Mucosa of descending colon (tissue), 3 donors: ENCODE data around the gene THRAP3. TPM values are rescaled to one million over a fixed set of nuclear protein-coding genes. Genes with fewer than 3 reads are reported as not detected.

Experiments used
- ATAC-seq: fragments of 200-7000 bp; cut with Tn5 transposase; one replicate; pipeline ENCODE4 v1.9.1; 2020; ENCODE audit warnings: mild to moderate bottlenecking, moderate library complexity
- DNase-seq, 3 donors: peaks; one replicate each; pipeline ENCODE4 v3.0.0-alpha.2; 2020
- H3K36me3 ChIP-seq: fragments of 200-600 bp; one replicate; pipeline ENCODE4 v1.8.0; 2021; ENCODE audit warnings: low read depth, mild to moderate bottlenecking
- H3K4me1 ChIP-seq: fragments of 200-600 bp; one replicate; pipeline ENCODE4 v1.8.0; 2021; ENCODE audit warnings: low read depth, mild to moderate bottlenecking
- H3K4me3 ChIP-seq: fragments of 200-600 bp; one replicate; pipeline ENCODE4 v1.8.0; 2021; ENCODE audit warnings: mild to moderate bottlenecking
- H3K9me3 ChIP-seq: fragments of 200-600 bp; one replicate; pipeline ENCODE4 v1.8.0; 2021; ENCODE audit warnings: mild to moderate bottlenecking
- CTCF ChIP-seq: fragments of 200-600 bp; IDR thresholded peaks from one replicate; pipeline ENCODE4 v1.8.0; 2022; ENCODE audit warnings: antibody characterized with exemption, mild to moderate bottlenecking
- intact Hi-C, 2 donors: fragments of 100-400 bp; cut with DNase I in 1 of 2; cut with micrococcal nuclease in 1 of 2; formaldehyde crosslinking; loops; one replicate each; pipeline versions ENCODE4 v1.11.0 to v1.11.1; 2022; cut with DNase I, micrococcal nuclease
- total RNA-seq, 3 donors: library from RNA; stranded (reverse); fragmentation: NEBNext Ultra II Directional in 2 of 3; extraction: Animal tissue kit (Norgen Biotek cat#: 25700) in 2 of 3; gene quantifications; one replicate each; pipeline versions ENCODE4 v1.2.1 to v1.2.4, GENCODE V29; 2021 to 2023
- donor health status: DM: no; HTN: no; CAD: no; lungs with moderate emphysema.
- donor health status: DM: no; HTN: no; CAD: no.
- donor health status: DM: no; HTN: yes; CAD: no.

THRAP3 gene
- total RNA-seq, 3 donors from 2014 or later = 83.0 to 103 (median 85.1) TPM

- no peaks in the 10 kb centered on the region for H3K9me3 ChIP-seq
- H3K4me3 ChIP-seq = peak overlapping the region; percentile 54
- DNase-seq (peak; percentile 95 to 97 (median 96)), ATAC-seq (peak; percentile 96)
- intact Hi-C loops = no loop called here
- TF ChIP-seq CTCF = no peak
- H3K4me1 ChIP-seq = peaks cover 11% of the 10 kb centered on the region
- peaks cover 1% of the 10 kb centered on the region for H3K36me3 ChIP-seq
Observed at GRCh38 chr1:36306902-36307456, 82.7 kb downstream of the THRAP3 start.

GRCh38 chr1:36307601-36308330 lies 83.5 kb downstream of the THRAP3 start:
- DNase-seq (peak in 1 of 3 donors; percentile 19), ATAC-seq (no peak)
- Histone ChIP-seq H3K4me1 (peaks cover 11% of the 10 kb centered on the region), H3K9me3 (no peaks in the 10 kb centered on the region), H3K36me3 (no peaks in the 10 kb centered on the region), H3K4me3 (no peak overlapping the region)
- TF ChIP-seq CTCF = no peak
- intact Hi-C loops = no loop called here

- H3K4me3 ChIP-seq = no peak overlapping the region
- no peak for ATAC-seq
- intact Hi-C loops = no loop called here
- peaks cover 11% of the 10 kb centered on the region for H3K4me1 ChIP-seq
- no peak for DNase-seq
- no peaks in the 10 kb centered on the region for H3K9me3 ChIP-seq
- no peak for TF ChIP-seq CTCF
- H3K36me3 ChIP-seq = no peaks in the 10 kb centered on the region
Observed at GRCh38 chr1:36309397-36309796, 85.2 kb downstream of the THRAP3 start.

GRCh38 chr1:36320291-36320761 lies 96.1 kb downstream of the THRAP3 start:
- no peaks in the 10 kb centered on the region for H3K9me3 ChIP-seq
- DNase-seq (no peak), ATAC-seq (no peak)
- H3K4me3 ChIP-seq = no peak overlapping the region
- TF ChIP-seq CTCF = no peak
- no peaks in the 10 kb centered on the region for H3K36me3 ChIP-seq
- intact Hi-C loops = no loop called here
- peaks cover 20% of the 10 kb centered on the region for H3K4me1 ChIP-seq

GRCh38 chr1:36320767-36321118 lies 96.5 kb downstream of the THRAP3 start:
- intact Hi-C loops = no loop called here
- peaks cover 20% of the 10 kb centered on the region for H3K4me1 ChIP-seq
- DNase-seq = no peak
- no peak overlapping the region for H3K4me3 ChIP-seq
- TF ChIP-seq CTCF = no peak
- ATAC-seq = no peak
- H3K9me3 ChIP-seq = no peaks in the 10 kb centered on the region
- H3K36me3 ChIP-seq = no peaks in the 10 kb centered on the region
